ENCODE measurements around the gene FCN1.

Gene FCN1

DNA sequence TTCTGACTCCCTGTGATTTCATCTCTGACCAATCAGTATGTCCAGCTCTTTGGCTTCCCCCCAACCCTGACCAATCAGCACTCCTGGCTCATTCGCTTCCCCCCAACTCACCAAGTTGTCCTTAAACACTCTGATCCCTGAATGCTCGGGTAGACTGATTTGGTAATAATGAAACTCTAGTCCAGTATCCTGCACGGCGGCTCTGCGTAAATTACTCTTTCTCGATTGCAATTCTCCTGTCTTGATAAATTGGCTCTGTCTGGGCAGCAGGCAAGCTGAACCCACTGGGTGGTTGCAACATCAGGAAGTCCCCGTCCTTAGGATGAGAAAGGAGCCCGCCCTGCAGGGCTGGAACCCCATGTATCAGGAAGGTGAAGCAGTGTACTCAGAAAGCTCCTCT lies 26.7 kb downstream of the FCN1 start:
- DNase-seq (ENCODE audit: low read depth): no peak

DNA sequence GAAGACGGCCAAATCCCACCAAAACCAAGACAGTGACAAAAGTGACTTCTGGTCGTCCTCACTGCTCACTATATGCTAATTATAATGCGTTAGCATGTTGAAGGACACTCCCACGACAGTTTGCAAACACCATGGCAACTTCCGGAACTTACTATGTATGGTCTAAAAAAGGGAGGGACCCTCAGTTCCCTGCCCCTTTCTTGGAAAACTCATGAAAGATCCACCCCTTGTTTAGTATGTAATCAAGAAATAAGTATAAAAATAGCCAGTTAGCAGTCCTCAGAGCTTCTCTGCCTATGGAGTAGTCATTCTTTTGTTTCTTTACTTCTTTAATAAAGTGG lies 27.6 kb downstream of the FCN1 start:
- DNase-seq (ENCODE audit: low read depth): no peak

DNA sequence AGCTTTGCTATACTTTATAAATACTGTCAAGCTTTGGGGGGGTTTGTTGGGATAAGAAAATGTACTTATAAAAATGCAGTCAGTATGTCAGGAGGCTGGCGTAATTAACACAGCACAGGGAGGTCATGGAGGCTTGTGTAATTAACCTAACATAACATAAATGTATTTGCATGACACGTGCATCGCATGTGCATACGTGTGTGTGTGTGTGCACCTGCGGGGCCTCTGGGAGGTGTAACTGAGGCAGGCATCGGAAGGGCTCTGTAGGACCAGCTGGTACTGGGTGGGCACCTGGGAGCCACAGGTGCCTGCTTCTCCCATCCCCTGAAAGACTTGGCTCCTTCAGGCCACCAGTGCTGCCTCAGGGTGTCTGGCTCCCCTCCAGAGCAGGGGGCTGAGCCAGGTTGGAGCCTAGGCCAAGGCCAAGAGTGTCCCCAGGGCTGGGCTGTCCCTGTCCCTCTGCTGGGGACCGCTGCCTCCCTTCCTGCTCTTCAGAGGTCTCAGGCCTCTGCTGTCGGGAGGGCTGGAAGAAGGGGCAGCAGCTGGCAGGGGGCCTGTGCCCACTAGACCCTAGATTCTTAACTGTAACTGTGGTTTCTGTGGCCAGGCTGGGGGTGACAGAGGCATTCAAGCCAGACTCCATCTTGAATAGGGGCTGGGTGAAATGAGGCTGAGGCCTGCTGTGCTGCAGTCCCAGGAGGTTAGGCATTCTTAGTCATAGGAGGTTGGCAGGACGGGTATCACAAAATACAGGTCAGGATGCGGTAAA lies 28.1 kb downstream of the FCN1 start:
- no peak for DNase-seq (ENCODE audit: low read depth)

- DNase-seq (ENCODE audit: low read depth): no peak
Measured at GRCh38 chr9:134888603-134889190, 29.0 kb downstream of the FCN1 start.

- DNase-seq (ENCODE audit: low read depth): no peak
Measured at GRCh38 chr9:134887686-134888602, 29.8 kb downstream of the FCN1 start.

DNA sequence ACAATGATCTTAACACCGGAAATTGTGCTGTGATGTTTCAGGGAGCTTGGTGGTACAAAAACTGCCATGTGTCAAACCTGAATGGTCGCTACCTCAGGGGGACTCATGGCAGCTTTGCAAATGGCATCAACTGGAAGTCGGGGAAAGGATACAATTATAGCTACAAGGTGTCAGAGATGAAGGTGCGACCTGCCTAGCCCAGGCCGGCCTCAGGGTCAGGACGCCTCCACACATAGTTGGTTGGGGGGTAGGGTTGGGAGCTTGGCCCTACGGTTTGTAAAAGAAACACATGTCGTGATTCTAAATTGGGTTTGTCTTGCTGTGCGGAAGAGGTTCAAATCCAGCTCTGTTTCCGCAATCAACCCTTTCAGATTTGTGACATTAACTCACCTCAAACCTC lies 30.5 kb downstream of the FCN1 start:
- no peak for DNase-seq (ENCODE audit: low read depth)

DNA sequence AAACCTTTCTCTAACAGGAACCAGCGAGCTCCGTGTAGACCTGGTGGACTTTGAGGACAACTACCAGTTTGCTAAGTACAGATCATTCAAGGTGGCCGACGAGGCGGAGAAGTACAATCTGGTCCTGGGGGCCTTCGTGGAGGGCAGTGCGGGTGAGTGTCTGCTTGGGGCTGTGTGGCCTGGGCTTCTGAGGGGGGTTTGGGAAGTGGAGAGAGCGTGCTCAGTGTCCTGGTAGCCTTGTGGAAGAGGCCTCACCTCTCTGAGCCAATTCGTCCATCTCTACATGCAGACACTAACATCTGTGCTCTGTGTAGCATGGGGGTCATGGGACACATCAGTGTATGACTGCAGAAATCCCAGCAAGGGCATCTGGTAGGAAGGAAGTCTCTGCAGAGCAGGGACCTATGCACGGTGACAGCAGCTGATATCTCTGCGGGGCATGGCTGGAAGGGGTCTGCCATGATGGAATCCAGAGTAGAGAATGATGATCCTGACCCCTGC lies 31.2 kb downstream of the FCN1 start:
- no peak for DNase-seq (ENCODE audit: low read depth)

GRCh38 chr9:134885679-134886412 lies 31.9 kb downstream of the FCN1 start:
- no peak for DNase-seq (ENCODE audit: low read depth)

DNA sequence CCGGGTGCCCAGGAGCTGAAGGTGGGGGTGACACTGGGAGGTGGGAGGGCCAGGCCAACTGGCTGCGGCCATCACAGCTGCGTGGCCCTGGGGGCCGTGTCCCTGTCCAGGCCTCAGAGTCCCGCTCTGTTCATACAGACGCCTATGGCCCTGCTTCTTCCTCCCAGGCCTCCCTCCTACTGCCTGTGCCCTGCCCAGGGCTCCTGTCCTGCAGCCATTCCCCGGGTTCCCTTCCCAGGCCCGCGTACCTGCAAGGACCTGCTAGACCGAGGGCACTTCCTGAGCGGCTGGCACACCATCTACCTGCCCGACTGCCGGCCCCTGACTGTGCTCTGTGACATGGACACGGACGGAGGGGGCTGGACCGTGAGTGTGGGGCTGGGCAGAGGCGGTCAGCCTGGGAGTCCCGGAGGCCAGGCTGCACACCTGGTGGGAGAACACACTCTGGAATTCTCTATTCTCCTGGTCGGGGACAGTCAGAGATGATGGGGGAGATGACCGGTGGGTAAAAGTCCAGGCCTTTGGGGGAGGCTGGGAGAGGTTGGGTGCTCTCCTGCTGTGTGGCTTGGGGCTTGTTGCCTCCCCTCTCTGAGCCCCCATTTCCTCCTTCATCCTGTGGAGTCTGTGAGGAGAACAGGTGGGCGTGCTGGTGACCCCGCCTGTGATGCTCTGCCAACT lies 32.6 kb downstream of the FCN1 start:
- DNase-seq (ENCODE audit: low read depth): no peak

DNA sequence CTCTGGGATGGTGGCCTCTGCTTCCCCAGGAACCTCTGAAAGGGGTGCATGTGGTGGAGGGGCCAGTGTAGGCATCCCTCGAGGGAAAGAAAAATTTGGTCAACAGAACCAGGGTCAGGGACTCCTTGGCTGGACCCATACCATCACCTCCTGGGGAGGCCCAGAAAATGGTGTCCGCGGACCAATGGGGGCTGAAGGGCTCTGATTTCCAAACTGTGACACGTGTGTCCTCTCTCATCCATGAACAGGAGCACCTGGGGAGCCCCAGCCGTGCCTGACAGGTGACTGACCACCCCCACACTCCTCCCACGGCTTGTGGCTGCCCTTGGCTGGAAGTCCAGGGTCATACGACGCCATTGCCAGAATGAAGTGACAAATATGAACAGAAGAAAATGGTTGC lies 33.2 kb downstream of the FCN1 start:
- no peak for DNase-seq (ENCODE audit: low read depth)

GRCh38 chr9:134883040-134883782 lies 34.5 kb downstream of the FCN1 start:
- DNase-seq (ENCODE audit: low read depth): no peak

GRCh38 chr9:134882204-134882785 lies 35.4 kb downstream of the FCN1 start:
- DNase-seq (ENCODE audit: low read depth): no peak

DNA sequence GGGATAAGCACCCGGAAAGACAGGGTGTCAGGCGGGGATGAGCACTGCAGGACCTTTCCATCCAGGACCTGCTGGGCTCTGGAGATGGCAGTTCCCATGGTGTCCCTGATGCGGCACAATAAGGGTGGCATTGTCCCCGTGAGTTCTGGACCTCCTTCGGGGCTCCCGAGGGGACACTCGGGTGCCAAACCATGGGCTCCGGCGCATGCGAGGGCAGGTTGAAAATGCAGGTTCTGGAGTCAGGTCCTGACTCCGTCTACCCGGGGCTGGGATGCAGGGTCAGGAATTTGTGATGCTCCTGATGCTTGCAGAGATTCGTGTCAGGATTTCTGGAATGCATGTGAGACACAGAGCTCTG lies 36.4 kb downstream of the FCN1 start:
- no peak for DNase-seq (ENCODE audit: low read depth)

DNA sequence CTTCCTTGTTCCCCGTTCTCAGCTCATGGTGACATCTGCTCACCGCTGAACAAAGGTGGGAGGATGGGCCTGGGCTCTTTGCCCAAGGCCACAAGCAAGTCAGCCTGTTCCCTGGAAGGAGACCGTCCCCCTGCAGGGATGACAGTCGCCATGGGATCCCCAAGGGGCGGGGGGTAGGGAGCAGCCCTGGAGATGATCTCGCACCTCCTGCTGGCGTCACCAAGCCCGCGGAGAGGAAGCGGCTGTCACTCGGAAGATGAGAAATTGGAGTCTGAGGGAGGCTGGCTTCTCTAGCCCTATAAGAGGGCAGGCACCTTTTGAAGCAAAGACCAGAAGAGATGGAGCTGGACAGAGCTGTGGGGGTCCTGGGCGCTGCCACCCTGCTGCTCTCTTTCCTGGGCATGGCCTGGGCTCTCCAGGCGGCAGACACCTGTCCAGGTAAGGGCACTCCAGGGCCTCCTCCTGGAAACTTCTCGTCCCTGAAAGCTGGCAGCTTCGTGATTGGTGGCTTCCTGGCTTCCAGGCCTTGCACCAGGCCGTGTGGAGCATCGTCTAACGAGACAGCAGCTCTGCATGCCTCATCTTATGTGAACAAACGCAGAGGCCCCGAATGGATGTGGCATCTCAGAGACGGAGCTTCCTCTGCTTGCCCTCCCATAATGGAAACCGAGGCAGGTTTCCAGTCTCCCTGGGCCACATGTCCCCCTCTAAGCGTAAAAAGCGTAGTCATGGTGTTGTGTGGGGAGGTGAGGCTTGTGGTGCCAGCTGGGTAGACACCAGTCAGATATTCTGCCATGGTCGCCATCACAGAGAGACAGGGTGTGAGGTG lies 37.0 kb downstream of the FCN1 start, which contains the start of gene FCN2:
FCN2 (plus strand) TSS at position 327 of the 829 bp plus-strand sequence; CDS start at position 339, 12 bp downstream.
- DNase-seq (ENCODE audit: low read depth): no peak

DNA sequence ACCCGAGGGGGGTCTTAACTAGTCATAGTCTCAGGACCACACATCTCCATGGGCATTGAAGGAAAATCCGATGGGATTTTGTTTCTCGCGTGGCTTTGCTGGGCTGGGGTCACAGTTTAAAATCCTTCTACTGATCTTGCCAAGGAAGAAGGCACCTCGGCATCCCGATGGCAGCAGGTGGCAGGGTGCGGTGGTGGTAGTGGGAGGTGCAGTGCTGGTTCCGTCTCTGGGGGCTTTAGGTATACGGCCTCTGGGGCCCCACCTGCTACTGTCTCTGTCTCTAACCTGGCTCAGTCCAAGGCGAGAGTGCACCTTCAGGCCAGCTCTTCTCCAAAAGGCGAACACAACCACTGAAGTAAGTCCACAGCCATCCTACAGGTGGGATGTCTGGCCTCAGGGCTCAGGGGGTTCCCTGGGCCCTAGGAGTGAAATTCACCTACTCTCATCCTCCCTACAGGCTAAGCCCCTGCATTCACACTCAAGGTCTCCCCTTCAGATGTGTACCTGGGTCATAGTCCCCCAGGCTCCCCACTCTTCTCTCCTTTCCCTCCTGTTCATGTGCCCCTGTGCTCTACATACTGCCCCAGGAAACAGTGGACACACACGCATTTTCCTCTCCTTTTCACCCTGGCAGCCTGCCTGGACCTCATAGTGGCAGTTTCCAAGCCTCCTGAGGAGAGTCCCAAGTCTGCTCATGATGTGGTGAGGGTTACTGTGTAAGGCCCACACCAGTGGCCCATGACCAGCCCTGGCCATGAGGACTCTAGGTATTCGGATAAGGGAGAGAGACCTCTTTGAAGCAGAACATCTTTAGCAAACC lies 37.8 kb downstream of the FCN1 start:
- no peak for DNase-seq (ENCODE audit: low read depth)

GRCh38 chr9:134877541-134877940 lies 40.2 kb downstream of the FCN1 start:
- no peak for DNase-seq (ENCODE audit: low read depth)

DNA sequence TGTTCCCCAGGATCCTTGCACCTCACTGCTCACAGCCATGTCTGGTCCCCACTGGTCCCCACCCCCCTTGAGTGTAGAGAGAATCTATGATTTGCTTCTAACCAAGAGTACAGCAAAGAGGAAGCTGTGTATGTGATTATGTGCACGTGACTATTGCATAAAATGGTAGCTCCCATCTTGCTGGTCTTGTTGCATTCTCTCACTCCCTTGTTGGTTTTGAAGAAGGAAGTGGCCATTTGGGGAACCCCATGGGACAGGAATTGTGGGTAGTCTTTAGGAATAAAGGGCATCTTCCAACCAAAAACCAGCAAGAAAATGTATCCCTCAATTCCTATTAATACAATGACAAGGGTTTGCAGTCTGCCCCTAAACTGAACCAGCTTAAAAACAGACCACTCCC lies 42.3 kb downstream of the FCN1 start:
- no peak for DNase-seq (ENCODE audit: low read depth)

DNA sequence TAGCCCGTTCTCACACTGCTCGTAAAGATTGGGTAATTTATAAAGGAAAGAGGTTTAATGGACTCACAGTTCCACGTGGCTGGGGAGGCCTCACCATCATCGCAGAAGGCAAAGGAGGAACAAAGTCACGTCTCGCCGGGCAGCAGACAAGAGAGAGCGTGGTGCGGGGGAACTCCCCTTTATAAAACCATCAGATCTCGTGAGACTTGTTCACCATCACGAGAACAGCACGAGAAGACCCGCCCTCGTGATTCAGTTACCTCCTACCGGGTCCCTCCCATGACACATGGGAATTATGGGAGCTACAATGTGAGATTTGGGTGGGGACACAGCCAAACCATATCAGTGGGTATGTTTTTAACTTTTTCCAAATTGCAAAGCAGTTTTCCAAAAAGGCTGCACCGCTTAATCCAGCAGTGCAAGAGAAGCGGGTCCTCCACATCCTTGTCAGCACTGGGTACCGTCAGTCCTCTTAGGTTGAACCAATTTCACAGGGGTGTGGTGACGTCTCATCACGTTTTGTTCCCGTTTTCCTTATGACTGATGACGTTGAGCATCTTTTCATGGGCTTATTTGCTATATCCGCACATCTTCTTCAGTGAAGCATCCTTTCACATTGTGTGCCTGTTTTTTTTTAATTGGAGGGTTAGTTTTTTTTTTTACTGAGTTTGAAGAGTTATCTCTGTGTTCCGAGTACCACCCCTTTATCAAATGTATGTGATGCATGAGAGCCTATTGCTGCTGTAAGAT lies 45.1 kb downstream of the FCN1 start:
- DNase-seq (ENCODE audit: low read depth): no peak

Data from stimulated activated CD8-positive, alpha-beta memory T cell treated with anti-CD3 and anti-CD28 coated beads, Interleukin-4, amount 100 ng/mL, for 24 hours (primary cell).